Measurements from ENCODE around the gene GIMD1.

GIMD1 gene

DNA sequence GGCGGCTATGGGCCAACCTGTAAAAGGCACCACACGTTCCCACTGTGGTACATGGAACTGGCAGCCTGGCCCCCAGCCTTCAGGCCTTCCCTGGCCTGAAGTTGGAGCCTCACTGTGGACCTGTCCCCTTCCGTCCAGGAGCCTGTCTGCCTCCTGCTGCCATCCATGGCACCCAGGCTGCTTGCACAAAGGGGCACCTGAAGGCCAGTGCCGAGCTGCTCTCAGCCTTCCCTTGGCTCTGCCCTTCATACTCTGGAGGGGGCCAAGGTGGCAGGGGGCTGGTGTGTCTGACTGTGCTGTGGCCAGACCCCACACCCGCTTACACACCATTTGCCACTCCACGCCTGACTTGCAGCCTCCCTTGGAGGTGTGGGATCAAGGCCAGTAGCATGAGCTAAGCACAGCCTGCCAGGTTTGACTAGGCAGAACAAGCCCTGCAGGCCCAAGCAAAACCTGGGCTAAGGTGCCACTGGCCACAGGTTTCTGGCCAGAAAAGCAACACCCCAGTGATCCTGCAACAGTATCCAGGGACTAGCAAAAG, 17.3 kb upstream of the GIMD1 start:
- Histone ChIP-seq H3K4me3 (ENCODE audit: low read depth, low read length) (no peak overlapping the region), H3K36me3 (no peaks in the 10 kb centered on the region), H3K4me1 (no peaks in the 10 kb centered on the region), H3K27me3 (no peaks in the 10 kb centered on the region), H3K9me3 (no peaks in the 10 kb centered on the region)
- no peak for DNase-seq
- TF ChIP-seq, protein P1, sequence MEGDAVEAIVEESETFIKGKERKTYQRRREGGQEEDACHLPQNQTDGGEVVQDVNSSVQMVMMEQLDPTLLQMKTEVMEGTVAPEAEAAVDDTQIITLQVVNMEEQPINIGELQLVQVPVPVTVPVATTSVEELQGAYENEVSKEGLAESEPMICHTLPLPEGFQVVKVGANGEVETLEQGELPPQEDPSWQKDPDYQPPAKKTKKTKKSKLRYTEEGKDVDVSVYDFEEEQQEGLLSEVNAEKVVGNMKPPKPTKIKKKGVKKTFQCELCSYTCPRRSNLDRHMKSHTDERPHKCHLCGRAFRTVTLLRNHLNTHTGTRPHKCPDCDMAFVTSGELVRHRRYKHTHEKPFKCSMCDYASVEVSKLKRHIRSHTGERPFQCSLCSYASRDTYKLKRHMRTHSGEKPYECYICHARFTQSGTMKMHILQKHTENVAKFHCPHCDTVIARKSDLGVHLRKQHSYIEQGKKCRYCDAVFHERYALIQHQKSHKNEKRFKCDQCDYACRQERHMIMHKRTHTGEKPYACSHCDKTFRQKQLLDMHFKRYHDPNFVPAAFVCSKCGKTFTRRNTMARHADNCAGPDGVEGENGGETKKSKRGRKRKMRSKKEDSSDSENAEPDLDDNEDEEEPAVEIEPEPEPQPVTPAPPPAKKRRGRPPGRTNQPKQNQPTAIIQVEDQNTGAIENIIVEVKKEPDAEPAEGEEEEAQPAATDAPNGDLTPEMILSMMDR (IDR thresholded peaks at IDR 0.05; ENCODE audit: low read depth, low read length): no peak

DNA sequence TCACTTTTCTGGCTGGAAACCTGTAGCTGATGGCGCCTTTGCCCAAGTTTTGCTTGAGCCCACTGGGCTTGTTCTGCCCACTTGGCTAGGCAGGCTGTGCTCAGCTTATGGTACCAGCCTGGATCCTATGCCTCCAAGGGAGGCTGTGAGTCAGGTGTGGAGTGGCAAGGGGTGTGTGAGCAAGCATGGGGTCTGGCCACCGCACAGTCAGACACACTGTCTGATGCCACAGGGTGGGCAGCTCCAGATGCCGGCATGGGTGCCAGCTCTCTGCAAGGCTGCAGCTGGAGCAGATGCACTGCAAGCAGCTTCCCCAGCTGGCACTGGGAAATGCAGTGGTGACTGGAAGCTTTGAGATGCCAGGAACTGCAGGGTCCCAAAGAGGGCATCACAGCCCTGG, 16.3 kb upstream of the GIMD1 start:
- H3K36me3 ChIP-seq: no peaks in the 10 kb centered on the region
- no peaks in the 10 kb centered on the region for H3K4me1 ChIP-seq
- no peak overlapping the region for H3K4me3 ChIP-seq (ENCODE audit: low read depth, low read length)
- TF ChIP-seq, protein P1 (IDR thresholded peaks at IDR 0.05; ENCODE audit: low read depth, low read length): no peak
- DNase-seq: no peak
- H3K9me3 ChIP-seq: no peaks in the 10 kb centered on the region
- H3K27me3 ChIP-seq: no peaks in the 10 kb centered on the region

DNA sequence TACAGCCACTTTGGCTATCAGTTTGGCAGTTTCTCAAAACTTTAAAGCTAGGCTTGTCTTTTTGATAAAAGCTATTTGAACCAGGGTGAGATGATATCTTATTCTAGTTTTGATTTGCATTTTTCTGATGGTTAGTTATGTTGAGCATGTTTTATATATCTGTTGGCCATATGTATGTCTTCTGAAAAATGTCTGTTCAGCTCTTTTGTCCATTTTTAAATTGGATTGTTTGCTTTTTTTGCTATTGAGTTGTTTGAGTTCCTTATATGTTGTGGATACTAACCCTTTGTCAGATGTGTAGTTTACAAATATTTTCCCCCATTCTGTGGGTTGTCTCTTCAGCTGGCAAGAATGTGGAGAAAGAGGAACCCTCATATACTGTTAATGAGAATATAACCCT, 11.6 kb upstream of the GIMD1 start:
- no peaks in the 10 kb centered on the region for H3K4me1 ChIP-seq
- H3K4me3 ChIP-seq (ENCODE audit: low read depth, low read length): no peak overlapping the region
- TF ChIP-seq, protein P1 (IDR thresholded peaks at IDR 0.05; ENCODE audit: low read depth, low read length): no peak
- H3K36me3 ChIP-seq: no peaks in the 10 kb centered on the region
- no peak for DNase-seq
- no peaks in the 10 kb centered on the region for H3K27me3 ChIP-seq
- no peaks in the 10 kb centered on the region for H3K9me3 ChIP-seq

DNA sequence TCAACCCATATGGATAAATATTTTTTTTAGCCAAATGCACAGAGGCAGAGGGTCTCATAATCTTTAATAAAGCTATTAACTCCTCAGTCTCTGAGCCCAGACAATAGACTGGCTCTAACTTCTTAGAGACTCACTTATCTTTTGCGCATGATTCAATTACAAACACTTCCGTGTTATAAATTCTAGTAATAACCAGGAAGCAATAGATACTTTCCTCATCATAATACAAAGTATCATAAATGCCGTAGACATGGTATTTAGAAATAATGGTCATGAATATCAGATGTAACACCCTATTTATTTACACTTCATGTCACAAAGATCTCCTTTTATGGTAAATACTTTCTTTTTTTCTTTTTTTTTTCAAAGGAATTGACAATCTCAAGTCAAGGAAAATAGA, 4.4 kb upstream of the GIMD1 start:
- Histone ChIP-seq H3K27me3 (peaks cover 9% of the 10 kb centered on the region), H3K9me3 (no peaks in the 10 kb centered on the region), H3K4me1 (no peaks in the 10 kb centered on the region), H3K36me3 (no peaks in the 10 kb centered on the region), H3K4me3 (ENCODE audit: low read depth, low read length) (no peak overlapping the region)
- TF ChIP-seq, protein P1 (IDR thresholded peaks at IDR 0.05; ENCODE audit: low read depth, low read length): no peak
- DNase-seq: no peak

DNA sequence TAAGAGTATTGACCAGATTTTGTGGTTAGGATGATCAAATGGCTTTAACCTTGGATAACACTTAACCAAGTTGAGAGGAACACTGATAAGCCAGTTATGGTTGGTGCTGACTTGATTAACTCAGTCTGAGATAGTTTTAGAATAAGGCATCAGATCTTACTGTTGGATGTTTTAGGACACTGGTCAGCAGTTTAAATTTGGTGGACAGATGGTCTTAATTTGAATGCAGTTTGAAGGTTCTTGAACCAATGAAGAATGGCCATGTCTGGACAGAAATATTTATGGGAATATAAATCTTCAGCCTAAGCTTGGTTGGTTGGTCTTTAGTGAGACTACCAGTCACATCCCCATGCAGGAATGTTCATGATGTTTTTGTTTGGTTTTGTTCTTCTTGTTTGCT, 2.6 kb upstream of the GIMD1 start:
- Histone ChIP-seq H3K36me3 (no peaks in the 10 kb centered on the region), H3K27me3 (peaks cover 9% of the 10 kb centered on the region), H3K9me3 (no peaks in the 10 kb centered on the region), H3K4me1 (no peaks in the 10 kb centered on the region), H3K4me3 (ENCODE audit: low read depth, low read length) (no peak overlapping the region)
- TF ChIP-seq, protein P1 (IDR thresholded peaks at IDR 0.05; ENCODE audit: low read depth, low read length): no peak
- no peak for DNase-seq

DNA sequence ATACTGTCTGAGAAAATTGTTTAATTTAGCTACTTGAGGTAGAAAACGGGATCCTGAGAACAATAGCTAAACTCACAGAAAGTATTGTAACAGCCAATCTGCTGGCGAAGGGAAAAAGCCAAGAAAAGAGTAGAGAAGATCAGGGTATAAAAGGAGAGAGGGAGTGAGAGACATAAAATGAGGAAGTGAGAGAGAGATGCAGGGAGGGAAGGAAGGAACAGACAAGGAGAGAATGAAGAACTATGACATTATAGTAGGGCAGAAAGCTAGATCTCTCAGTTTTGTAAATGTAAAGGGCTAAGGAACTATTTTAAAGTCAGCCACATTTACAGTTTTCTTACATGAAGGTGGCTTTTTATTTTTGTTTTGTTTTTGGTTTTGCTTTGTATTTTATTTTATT, 1.6 kb upstream of the GIMD1 start:
- H3K36me3 ChIP-seq: no peaks in the 10 kb centered on the region
- H3K4me3 ChIP-seq (ENCODE audit: low read depth, low read length): no peak overlapping the region
- TF ChIP-seq, protein P1 (IDR thresholded peaks at IDR 0.05; ENCODE audit: low read depth, low read length): no peak
- no peaks in the 10 kb centered on the region for H3K4me1 ChIP-seq
- H3K9me3 ChIP-seq: no peaks in the 10 kb centered on the region
- DNase-seq: no peak
- H3K27me3 ChIP-seq: peaks cover 9% of the 10 kb centered on the region

All from BE2C (cell line).